Fibroblast of skin of left quadriceps (primary cell): ENCODE measurements around the gene ONECUT3.
"Not testable (repeated sequence)": the region's sequence is repeated elsewhere in the genome, so short reads cannot be mapped to it uniquely, and the experiment has no call there.

Experiments used
- DNase-seq, 2 experiments: peaks; one replicate each; pipeline ENCODE4 v3.0.0-alpha.2; 2013; ENCODE audit warnings: low read depth in 2 of 2

The ONECUT3 gene

GRCh38 chr19:1794424-1795172, 41.3 kb downstream of the ONECUT3 start:
- no peak for DNase-seq

- DNase-seq, result no peak
These were observed 43.3 kb downstream of the ONECUT3 start for GRCh38 chr19:1796395-1797142.

GRCh38 chr19:1797313-1797712, 44.0 kb downstream of the ONECUT3 start:
- DNase-seq, result not testable (repeated sequence)

- DNase-seq, result no peak
These were observed 46.5 kb downstream of the ONECUT3 start for GRCh38 chr19:1799695-1800342.

- no peak for DNase-seq
These were observed 51.6 kb downstream of the ONECUT3 start for GRCh38 chr19:1804858-1805257.

- no peak for DNase-seq
These were observed 52.3 kb downstream of the ONECUT3 start for GRCh38 chr19:1805401-1806183.

GRCh38 chr19:1806184-1807029, 53.1 kb downstream of the ONECUT3 start:
- no peak for DNase-seq

- no peak for DNase-seq
These were observed 53.9 kb downstream of the ONECUT3 start for GRCh38 chr19:1807030-1807694.

GRCh38 chr19:1807695-1808394, 54.5 kb downstream of the ONECUT3 start:
- DNase-seq, result no peak

- DNase-seq, result no peak
These were observed 55.1 kb downstream of the ONECUT3 start for GRCh38 chr19:1808395-1808731.

- DNase-seq, result no peak
These were observed 56.4 kb downstream of the ONECUT3 start for GRCh38 chr19:1809678-1810077.

GRCh38 chr19:1810439-1811160, 57.3 kb downstream of the ONECUT3 start:
- DNase-seq, result no peak

GRCh38 chr19:1811472-1811894, 58.2 kb downstream of the ONECUT3 start:
- DNase-seq, result no peak

GRCh38 chr19:1811942-1812425, 58.7 kb downstream of the ONECUT3 start, which contains the start of gene ATP8B3:
ATP8B3 (minus strand) TSS chr19:1812276; CDS start chr19:1811736, 540 bp downstream.
- DNase-seq, result no peak

- peak; percentile 75 to 76 for DNase-seq
These were observed 59.3 kb downstream of the ONECUT3 start for GRCh38 chr19:1812426-1813191.

- DNase-seq, result no peak
These were observed 60.2 kb downstream of the ONECUT3 start for GRCh38 chr19:1813192-1814182.

GRCh38 chr19:1814391-1814790, 61.1 kb downstream of the ONECUT3 start:
- DNase-seq, result no peak
